ENCODE data around the gene KCNK2.

The KCNK2 gene

GRCh38 chr1:215104283-215104682, 21.7 kb downstream of the KCNK2 start:
- Histone ChIP-seq H3K27me3 (replicated peaks) (no peaks in the 10 kb centered on the region), H3K27ac (no peak overlapping the region), H3K4me3 (ENCODE audit: low read depth, low read length) (no peak overlapping the region), H3K36me3 (replicated peaks) (no peaks in the 10 kb centered on the region)
- TF ChIP-seq, protein P1, sequence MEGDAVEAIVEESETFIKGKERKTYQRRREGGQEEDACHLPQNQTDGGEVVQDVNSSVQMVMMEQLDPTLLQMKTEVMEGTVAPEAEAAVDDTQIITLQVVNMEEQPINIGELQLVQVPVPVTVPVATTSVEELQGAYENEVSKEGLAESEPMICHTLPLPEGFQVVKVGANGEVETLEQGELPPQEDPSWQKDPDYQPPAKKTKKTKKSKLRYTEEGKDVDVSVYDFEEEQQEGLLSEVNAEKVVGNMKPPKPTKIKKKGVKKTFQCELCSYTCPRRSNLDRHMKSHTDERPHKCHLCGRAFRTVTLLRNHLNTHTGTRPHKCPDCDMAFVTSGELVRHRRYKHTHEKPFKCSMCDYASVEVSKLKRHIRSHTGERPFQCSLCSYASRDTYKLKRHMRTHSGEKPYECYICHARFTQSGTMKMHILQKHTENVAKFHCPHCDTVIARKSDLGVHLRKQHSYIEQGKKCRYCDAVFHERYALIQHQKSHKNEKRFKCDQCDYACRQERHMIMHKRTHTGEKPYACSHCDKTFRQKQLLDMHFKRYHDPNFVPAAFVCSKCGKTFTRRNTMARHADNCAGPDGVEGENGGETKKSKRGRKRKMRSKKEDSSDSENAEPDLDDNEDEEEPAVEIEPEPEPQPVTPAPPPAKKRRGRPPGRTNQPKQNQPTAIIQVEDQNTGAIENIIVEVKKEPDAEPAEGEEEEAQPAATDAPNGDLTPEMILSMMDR (IDR thresholded peaks at IDR 0.05; ENCODE audit: low read depth, low read length, missing control alignments): no peak
- in situ Hi-C loops (cut with HindIII; ENCODE audit: low pct_ligation_motif_present, low sequenced_read_pairs): no loop called here
- no peak for DNase-seq

DNA sequence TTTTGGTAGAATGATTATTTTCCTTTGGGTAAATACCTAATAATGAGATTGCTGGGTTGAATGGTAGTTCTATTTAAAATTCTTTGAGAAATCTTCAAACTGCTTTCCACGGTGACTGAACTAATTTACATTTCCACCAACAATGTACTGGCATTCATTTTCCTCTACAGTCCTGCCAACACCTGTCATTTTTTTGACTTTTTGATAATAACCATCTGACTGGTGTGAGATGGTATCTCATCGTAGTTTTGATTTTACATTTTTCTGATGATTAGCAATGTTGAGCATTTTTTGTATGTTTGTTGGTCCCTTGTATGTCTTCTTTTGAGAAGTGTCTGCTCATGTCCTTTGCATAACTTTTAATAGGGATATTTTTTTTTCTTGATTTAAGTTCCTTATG, 23.5 kb downstream of the KCNK2 start:
- H3K27me3 ChIP-seq (replicated peaks): no peaks in the 10 kb centered on the region
- no peak overlapping the region for H3K27ac ChIP-seq
- TF ChIP-seq, protein P1 (IDR thresholded peaks at IDR 0.05; ENCODE audit: low read depth, low read length, missing control alignments): no peak
- DNase-seq: no peak
- H3K36me3 ChIP-seq (replicated peaks): no peaks in the 10 kb centered on the region
- in situ Hi-C loops (cut with HindIII; ENCODE audit: low pct_ligation_motif_present, low sequenced_read_pairs): no loop called here
- H3K4me3 ChIP-seq (ENCODE audit: low read depth, low read length): no peak overlapping the region

- Histone ChIP-seq H3K27me3 (replicated peaks) (no peaks in the 10 kb centered on the region), H3K27ac (no peak overlapping the region), H3K4me3 (ENCODE audit: low read depth, low read length) (no peak overlapping the region), H3K36me3 (replicated peaks) (no peaks in the 10 kb centered on the region)
- TF ChIP-seq, protein P1 (IDR thresholded peaks at IDR 0.05; ENCODE audit: low read depth, low read length, missing control alignments): no peak
- in situ Hi-C loops (cut with HindIII; ENCODE audit: low pct_ligation_motif_present, low sequenced_read_pairs): no loop called here
- DNase-seq: no peak
Observed at GRCh38 chr1:215109171-215109570, 26.6 kb downstream of the KCNK2 start.

DNA sequence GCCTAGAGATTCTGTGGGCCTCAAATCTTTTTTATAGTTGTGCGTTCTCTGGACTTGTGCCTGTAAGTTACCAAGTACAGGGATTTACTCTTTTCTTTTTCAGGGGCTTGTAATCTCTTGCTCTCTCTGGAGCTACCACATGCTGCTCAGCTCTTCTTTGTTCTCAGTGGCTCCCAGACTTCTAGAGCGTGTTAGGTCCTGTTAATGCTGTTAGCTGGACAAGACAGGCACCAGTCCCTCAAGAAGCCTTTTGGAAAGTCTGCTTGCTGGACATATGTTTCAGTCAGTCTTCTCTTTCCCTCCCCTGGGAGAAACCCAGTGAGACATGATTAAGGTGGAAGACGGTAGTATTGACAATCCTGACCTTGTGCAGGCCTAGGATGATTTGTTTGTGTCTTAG, 29.4 kb downstream of the KCNK2 start:
- no peak overlapping the region for H3K27ac ChIP-seq
- no peak for DNase-seq
- H3K36me3 ChIP-seq (replicated peaks): no peaks in the 10 kb centered on the region
- in situ Hi-C loops (cut with HindIII; ENCODE audit: low pct_ligation_motif_present, low sequenced_read_pairs): no loop called here
- no peaks in the 10 kb centered on the region for H3K27me3 ChIP-seq (replicated peaks)
- H3K4me3 ChIP-seq (ENCODE audit: low read depth, low read length): no peak overlapping the region
- TF ChIP-seq, protein P1 (IDR thresholded peaks at IDR 0.05; ENCODE audit: low read depth, low read length, missing control alignments): no peak

GRCh38 chr1:215113776-215114153, 31.2 kb downstream of the KCNK2 start:
- H3K4me3 ChIP-seq (ENCODE audit: low read depth, low read length): no peak overlapping the region
- in situ Hi-C loops (cut with HindIII; ENCODE audit: low pct_ligation_motif_present, low sequenced_read_pairs): no loop called here
- H3K27me3 ChIP-seq (replicated peaks): no peaks in the 10 kb centered on the region
- H3K27ac ChIP-seq: peak overlapping the region; percentile 64
- TF ChIP-seq, protein P1 (IDR thresholded peaks at IDR 0.05; ENCODE audit: low read depth, low read length, missing control alignments): no peak
- H3K36me3 ChIP-seq (replicated peaks): no peaks in the 10 kb centered on the region
- DNase-seq: no peak

GRCh38 chr1:215114154-215114933, 31.8 kb downstream of the KCNK2 start:
- H3K27ac ChIP-seq: peak overlapping the region; percentile 64

More at GRCh38 chr1:215114154-215114933, 31.8 kb downstream of the KCNK2 start:
- TF ChIP-seq, protein P1 (IDR thresholded peaks at IDR 0.05; ENCODE audit: low read depth, low read length, missing control alignments): no peak
- in situ Hi-C loops (cut with HindIII; ENCODE audit: low pct_ligation_motif_present, low sequenced_read_pairs): no loop called here
- DNase-seq: peak; percentile 71
- Histone ChIP-seq H3K4me3 (ENCODE audit: low read depth, low read length) (no peak overlapping the region), H3K36me3 (replicated peaks) (no peaks in the 10 kb centered on the region), H3K27me3 (replicated peaks) (no peaks in the 10 kb centered on the region)
